T-helper 2 cell treated with Interferon-gamma antibody and Interleukin-4, amounts not matched to agents 5 μg/mL and 100 μg/mL, for 36 hours (primary cell): ENCODE measurements around the gene MSH5.
"Not testable (repeated sequence)": the region's sequence is repeated elsewhere in the genome, so short reads cannot be mapped to it uniquely, and the experiment has no call there.

Experiments
- DNase-seq: peaks from one replicate; pipeline ENCODE4 v3.0.0; 2021; ENCODE audit warnings: low spot score
- H3K27ac Mint-ChIP-seq: one replicate; pipeline ENCODE4 v1.8.0; 2021; ENCODE audit warnings: mild to moderate bottlenecking, mixed read lengths
- H3K27me3 Mint-ChIP-seq: one replicate; pipeline ENCODE4 v1.8.0; 2021; ENCODE audit warnings: low read depth, mixed read lengths
- H3K36me3 Mint-ChIP-seq: one replicate; pipeline ENCODE4 v1.8.0; 2021; ENCODE audit warnings: low read depth, mixed read lengths
- H3K4me1 Mint-ChIP-seq: one replicate; pipeline ENCODE4 v1.8.0; 2021; ENCODE audit warnings: low read depth, mixed read lengths
- H3K4me3 Mint-ChIP-seq: one replicate; pipeline ENCODE4 v1.8.0; 2022; ENCODE audit warnings: mild to moderate bottlenecking, moderate library complexity, mixed read lengths
- H3K9me3 Mint-ChIP-seq: one replicate; pipeline ENCODE4 v1.8.0; 2021; ENCODE audit warnings: mixed read lengths

MSH5 gene

DNA sequence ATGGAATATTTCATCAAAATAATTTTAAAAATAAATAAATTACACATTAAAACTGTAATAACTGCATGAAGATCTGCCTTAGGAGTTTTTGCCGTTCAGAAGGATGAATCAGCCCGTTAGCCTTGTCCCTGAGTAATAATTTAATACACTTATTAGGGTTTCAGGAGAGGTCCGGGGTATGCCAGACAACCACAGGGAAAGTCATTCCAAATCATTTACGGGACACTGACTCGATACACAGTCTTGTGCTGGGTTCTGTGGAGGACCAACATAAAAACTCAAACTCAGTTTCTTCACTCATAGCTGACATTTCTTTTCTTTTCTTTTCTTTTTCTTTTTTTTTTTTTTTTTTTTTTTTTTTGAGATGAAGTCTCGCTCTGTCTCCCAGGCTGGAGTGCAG is 33.9 kb upstream of the MSH5 start:
- Mint-ChIP-seq H3K4me1 (peaks cover 15% of the 10 kb centered on the region), H3K9me3 (no peaks in the 10 kb centered on the region), H3K27ac (no peak overlapping the region), H3K27me3 (peaks cover 2% of the 10 kb centered on the region), H3K4me3 (no peak overlapping the region), H3K36me3 (peaks cover 12% of the 10 kb centered on the region)
- DNase-seq, result no peak

DNA sequence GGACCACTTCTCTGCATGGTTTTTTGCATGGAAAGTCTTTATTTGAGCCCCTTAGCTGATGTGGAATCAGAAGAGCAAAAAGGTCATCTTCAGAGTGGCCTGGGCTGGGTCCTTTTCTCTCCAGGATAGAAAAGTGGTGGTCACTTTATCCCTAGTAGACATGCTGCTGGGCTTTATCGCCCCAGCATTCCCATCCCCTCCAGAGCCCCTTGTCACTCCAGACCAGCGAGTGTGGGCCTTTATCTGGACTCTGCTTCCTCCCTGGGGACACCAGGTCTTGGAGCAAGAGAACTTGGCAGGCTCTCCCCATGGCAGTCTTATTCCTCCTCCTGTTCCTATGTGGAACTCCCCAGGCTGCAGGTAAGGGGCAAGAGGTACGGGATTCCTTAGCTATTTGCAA is 33.2 kb upstream of the MSH5 start, which contains the start of gene LY6G6F:
Gene LY6G6F, plus strand, starts transcription at position 268 of the 400 bp plus-strand sequence. Its CDS starts 41 bp downstream, at position 309.
- no peak for DNase-seq
- H3K36me3 Mint-ChIP-seq, result peaks cover 7% of the 10 kb centered on the region

DNA sequence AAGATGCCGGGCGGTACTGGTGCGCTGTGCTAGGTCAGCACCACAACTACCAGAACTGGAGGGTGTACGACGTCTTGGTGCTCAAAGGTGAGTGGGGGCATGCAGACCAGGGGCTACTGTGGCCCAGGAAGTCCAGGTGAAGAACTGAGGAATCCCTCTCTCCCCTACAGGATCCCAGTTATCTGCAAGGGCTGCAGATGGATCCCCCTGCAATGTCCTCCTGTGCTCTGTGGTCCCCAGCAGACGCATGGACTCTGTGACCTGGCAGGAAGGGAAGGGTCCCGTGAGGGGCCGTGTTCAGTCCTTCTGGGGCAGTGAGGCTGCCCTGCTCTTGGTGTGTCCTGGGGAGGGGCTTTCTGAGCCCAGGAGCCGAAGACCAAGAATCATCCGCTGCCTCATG is 32.1 kb upstream of the MSH5 start:
- Mint-ChIP-seq H3K9me3 (no peaks in the 10 kb centered on the region), H3K36me3 (no peaks in the 10 kb centered on the region), H3K4me1 (peaks cover 16% of the 10 kb centered on the region), H3K27me3 (peaks cover 2% of the 10 kb centered on the region), H3K4me3 (no peak overlapping the region), H3K27ac (no peak overlapping the region)
- no peak for DNase-seq

More for the DNA sequence above, 33.2 kb upstream of the MSH5 start, which contains the start of gene LY6G6F:
- no peak within 1 kb of the TSS for H3K27ac Mint-ChIP-seq
- H3K27me3 Mint-ChIP-seq, result peaks cover 2% of the 10 kb centered on the region
- no peaks in the 10 kb centered on the region for H3K9me3 Mint-ChIP-seq
- no peak within 1 kb of the TSS for H3K4me3 Mint-ChIP-seq
- peaks cover 16% of the 10 kb centered on the region for H3K4me1 Mint-ChIP-seq

DNA sequence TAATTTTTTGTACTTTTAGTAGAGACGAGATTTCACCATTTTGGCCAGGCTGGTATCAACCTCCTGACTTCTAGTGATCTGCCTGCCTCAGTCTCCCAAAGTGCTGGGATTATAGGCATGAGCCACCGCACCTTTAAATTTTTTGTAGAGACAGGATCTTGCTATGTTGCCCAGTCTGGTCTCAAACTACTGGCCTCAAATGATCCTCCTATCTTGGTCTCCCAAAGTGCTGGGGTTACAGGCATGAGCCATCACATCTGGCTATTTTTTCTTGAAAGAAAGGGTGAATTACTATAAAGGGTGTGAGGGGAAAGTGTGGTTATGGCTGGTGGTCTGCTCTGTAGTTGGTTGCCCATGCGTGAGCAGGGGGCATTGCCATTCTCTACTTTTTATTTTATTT is 31.6 kb upstream of the MSH5 start:
- Mint-ChIP-seq H3K27ac (no peak overlapping the region), H3K36me3 (no peaks in the 10 kb centered on the region), H3K9me3 (no peaks in the 10 kb centered on the region), H3K4me3 (no peak overlapping the region), H3K4me1 (peaks cover 16% of the 10 kb centered on the region), H3K27me3 (peaks cover 3% of the 10 kb centered on the region)
- no peak for DNase-seq

DNA sequence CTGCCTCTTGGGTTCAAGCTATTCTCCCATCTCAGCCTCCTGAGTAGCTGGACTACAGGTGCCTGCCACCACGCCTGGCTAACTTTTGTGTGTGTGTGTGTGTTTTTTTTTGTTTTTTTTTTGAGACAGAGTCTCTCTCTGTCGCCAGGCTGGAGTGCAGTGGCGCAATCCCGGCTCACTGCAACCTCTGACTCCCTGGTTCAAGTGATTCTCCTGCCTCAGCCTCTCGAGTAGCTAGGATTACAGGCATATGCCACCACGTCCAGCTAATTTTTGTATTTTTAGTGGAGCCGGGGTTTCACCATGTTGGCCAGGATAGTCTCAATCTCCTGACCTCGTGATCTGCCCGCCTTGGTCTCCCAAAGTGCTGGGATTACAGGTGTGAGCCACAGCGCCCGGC is 30.6 kb upstream of the MSH5 start:
- not testable (repeated sequence) for H3K27me3 Mint-ChIP-seq, H3K36me3 Mint-ChIP-seq, H3K27ac Mint-ChIP-seq, H3K9me3 Mint-ChIP-seq, DNase-seq, H3K4me3 Mint-ChIP-seq
- H3K4me1 Mint-ChIP-seq, result peaks cover 16% of the 10 kb centered on the region

DNA sequence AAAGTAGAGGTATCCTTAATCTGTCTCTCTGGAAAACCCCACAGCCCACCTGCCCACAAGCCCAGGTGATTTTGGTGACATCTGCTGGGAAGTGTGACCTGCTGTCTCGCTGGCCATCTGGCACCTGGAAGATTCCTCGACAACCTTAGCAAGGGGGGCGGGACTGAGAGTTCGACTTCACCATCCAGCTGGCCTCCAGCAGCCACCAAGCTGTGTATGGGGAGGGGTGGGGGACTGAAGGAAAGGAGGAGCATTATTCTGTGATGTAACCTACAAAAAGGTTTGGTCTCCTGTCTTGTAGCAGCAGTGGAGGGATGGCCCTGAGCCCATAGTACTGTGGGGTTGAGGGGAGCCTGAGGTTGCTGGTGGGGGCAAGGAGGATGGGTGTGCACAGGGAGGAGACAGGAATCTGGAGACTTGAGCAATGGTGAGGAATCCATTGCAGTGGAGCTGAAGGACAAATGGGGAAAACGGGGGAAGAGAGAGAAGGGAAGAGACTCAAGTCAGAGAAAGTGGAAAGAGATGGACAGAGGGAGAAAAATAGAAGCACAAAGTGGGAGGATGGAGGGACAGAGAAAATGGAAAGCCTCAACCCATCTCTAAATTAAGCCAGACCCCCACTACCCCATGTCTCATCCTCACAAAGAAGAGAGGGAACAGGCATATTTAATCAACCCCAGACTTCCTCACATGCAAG is 29.1 kb upstream of the MSH5 start:
- no peak overlapping the region for H3K4me3 Mint-ChIP-seq
- H3K27ac Mint-ChIP-seq, result no peak overlapping the region
- DNase-seq, result no peak

DNA sequence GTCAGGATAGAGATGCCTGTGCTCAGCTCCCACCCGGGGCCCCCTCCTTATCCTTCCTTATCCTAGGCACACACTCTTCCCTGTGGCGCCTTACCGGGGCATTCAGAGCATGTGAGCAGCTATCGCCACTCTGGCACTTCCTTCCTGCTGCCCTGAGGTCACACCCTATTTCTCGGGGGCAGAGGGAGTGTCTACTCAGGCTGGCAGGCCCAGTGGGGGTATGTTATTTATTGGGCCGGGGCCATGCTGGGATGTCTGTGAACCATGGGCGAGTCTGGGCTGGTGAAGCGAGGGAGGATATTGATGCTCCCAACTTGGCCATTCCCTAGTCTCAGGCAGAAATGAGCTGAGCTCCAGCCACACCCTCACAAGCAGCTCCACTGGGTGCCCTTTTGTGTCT is 28.6 kb upstream of the MSH5 start:
- Mint-ChIP-seq H3K27me3 (peaks cover 10% of the 10 kb centered on the region), H3K27ac (no peak overlapping the region), H3K36me3 (no peaks in the 10 kb centered on the region), H3K4me1 (peaks cover 16% of the 10 kb centered on the region), H3K9me3 (no peaks in the 10 kb centered on the region), H3K4me3 (no peak overlapping the region)
- no peak for DNase-seq

More for the DNA sequence above, 29.1 kb upstream of the MSH5 start:
- no peaks in the 10 kb centered on the region for H3K36me3 Mint-ChIP-seq
- H3K9me3 Mint-ChIP-seq, result no peaks in the 10 kb centered on the region
- H3K4me1 Mint-ChIP-seq, result peaks cover 16% of the 10 kb centered on the region
- H3K27me3 Mint-ChIP-seq, result peaks cover 10% of the 10 kb centered on the region

DNA sequence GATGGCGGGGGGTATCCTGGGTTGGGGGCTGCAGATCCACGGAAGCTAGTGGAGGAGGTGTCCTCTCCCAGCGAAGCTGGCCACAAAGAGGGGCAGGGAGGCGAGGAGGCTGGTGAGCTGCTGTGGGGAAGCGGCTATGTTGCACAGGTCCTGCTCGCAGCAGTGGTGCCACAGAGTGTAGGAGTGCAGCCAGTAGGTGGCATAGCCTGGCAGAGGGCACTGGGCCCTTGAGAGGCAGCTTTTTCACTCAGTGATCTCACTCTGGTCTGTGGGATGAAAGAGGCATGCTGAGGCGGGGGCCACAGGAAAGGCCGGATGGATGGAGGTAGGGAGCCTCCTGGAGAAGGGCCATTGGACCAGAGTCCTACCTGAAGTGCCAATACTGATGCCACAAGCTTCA is 27.5 kb upstream of the MSH5 start:
- Mint-ChIP-seq H3K9me3 (no peaks in the 10 kb centered on the region), H3K27ac (no peak overlapping the region), H3K4me3 (no peak overlapping the region), H3K36me3 (no peaks in the 10 kb centered on the region), H3K27me3 (peaks cover 8% of the 10 kb centered on the region), H3K4me1 (peaks cover 16% of the 10 kb centered on the region)
- no peak for DNase-seq

DNA sequence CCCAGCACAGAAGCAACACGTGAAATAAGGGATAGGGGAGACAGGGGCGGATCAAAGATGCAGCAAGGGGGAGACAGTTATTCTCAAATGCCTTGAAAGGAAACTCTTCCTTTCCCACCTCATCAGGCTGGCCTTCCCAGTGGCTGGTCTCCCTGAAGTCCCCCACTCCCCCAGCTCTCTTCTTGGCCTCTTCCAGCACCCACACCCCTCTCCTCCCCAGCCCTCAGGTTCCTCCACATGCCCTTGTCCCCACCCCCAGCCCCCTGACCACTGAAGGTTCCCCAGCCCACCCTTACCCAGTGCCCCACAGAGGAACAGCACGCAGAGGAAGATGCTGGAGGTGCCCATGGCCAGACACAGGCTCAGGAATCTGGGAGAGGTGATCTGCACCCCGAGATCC is 26.3 kb upstream of the MSH5 start:
- Mint-ChIP-seq H3K36me3 (no peaks in the 10 kb centered on the region), H3K27me3 (peaks cover 8% of the 10 kb centered on the region), H3K4me1 (peaks cover 16% of the 10 kb centered on the region), H3K9me3 (no peaks in the 10 kb centered on the region), H3K4me3 (no peak overlapping the region), H3K27ac (no peak overlapping the region)
- no peak for DNase-seq

DNA sequence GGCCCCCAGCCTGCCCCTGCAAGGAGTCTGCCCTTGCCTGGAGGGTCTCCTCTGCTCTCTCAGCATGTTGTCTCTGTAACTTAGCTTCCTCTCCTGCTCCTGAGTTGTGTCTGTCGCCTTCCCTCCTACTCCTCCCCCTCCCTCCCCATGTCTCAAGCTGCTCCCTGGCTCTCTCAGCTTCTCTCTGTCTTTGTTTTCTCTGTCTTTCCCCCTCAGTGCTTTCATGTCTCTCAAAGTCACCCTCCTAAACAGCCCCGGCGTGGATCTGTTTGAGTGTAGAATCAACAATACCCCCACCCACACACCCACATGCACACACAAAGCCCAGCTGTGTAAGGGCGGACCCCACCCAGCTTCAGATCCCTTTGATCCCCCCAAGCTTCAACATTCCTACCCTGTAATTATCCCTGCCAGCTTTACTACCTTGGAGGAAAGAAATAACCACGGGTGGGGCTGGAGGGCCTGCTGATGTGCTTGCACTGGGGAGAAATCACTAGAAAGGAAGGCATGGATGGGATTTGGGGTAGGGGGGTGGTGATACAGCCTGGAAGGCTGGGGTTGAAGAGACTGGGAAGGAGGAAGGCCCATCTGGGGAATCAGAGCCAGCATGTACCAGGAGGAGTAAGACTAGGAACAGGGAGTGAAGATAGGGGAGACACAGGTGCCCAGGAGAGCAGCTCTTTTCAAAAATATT is 25.7 kb upstream of the MSH5 start:
- Mint-ChIP-seq H3K27me3 (peaks cover 8% of the 10 kb centered on the region), H3K4me3 (no peak overlapping the region), H3K36me3 (no peaks in the 10 kb centered on the region), H3K4me1 (peaks cover 19% of the 10 kb centered on the region), H3K27ac (no peak overlapping the region), H3K9me3 (no peaks in the 10 kb centered on the region)
- DNase-seq, result no peak

DNA sequence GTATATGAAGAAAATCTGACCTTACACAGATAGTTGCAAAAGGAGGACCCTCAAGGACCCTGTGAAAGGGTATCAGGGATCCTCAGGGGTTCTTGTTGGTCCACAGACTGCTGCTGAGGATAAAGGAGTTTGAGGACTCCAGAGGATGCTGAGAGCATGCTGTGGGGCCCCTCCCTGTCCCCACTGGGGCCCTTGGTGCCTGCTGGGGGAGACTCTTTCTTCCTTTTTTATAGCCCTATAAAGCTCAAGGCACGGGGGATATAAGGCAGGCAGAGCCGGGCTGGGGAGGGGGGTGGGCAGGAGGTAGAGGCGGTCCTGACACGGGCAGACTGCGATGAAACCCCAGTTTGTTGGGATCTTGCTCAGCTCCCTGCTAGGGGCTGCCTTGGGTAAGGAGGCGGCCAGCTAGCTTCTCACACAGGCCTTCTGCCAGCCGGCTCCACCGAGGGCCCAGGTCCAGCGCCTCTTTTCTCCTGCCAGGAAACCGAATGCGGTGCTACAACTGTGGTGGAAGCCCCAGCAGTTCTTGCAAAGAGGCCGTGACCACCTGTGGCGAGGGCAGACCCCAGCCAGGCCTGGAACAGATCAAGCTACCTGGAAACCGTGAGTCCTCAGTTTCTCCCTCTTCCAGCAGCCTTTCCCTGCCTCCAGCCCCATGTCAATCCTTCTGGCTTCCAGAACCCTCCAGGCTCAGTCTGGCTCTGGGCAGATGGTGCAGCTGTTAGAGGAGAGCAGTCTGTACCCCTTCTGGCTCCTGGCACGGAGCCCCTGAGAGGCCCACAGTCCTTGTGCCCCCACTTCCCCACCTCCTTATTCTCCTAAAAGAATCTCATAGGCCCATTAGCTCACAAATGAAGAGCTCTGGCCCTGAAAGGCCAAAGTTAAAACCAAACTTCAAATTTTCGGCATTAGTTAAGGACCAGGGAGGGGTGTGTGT is 24.5 kb upstream of the MSH5 start, which contains the start of gene LY6G6D:
Gene LY6G6D, plus strand, starts transcription at position 327 of the 937 bp plus-strand sequence. Its CDS starts 8 bp downstream, at position 335.
- Mint-ChIP-seq H3K9me3 (no peaks in the 10 kb centered on the region), H3K4me3 (no peak within 1 kb of the TSS), H3K27me3 (peaks cover 8% of the 10 kb centered on the region), H3K4me1 (peaks cover 19% of the 10 kb centered on the region), H3K27ac (no peak within 1 kb of the TSS), H3K36me3 (no peaks in the 10 kb centered on the region)
- DNase-seq, result no peak

DNA sequence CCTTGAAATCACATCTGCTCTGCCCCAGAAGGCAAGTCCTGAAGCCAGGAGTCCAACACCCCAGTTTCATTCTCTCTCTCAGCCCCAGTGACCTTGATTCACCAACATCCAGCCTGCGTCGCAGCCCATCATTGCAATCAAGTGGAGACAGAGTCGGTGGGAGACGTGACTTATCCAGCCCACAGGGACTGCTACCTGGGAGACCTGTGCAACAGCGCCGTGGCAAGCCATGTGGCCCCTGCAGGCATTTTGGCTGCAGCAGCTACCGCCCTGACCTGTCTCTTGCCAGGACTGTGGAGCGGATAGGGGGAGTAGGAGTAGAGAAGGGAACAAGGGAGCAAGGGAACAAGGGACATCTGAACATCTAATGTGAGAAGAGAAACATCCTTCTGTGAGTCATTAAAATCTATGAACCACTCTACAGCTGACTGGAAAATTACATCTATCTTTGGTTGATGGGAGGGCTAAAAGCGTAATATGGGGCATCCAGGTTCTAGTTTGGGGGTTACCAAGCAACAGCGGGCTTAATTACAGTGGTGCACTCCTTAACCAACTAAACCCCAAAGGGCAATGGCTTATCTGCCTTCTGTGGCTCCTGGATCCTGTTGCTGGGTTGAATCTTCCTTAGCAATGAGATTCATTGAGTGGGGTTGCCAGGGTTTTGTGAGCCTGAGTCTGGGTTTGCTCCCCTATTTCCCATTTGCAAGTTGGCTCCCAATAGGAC is 22.1 kb upstream of the MSH5 start:
- Mint-ChIP-seq H3K9me3 (no peaks in the 10 kb centered on the region), H3K27me3 (peaks cover 10% of the 10 kb centered on the region), H3K4me3 (no peak overlapping the region), H3K4me1 (peaks cover 5% of the 10 kb centered on the region), H3K36me3 (no peaks in the 10 kb centered on the region), H3K27ac (no peak overlapping the region)
- no peak for DNase-seq

DNA sequence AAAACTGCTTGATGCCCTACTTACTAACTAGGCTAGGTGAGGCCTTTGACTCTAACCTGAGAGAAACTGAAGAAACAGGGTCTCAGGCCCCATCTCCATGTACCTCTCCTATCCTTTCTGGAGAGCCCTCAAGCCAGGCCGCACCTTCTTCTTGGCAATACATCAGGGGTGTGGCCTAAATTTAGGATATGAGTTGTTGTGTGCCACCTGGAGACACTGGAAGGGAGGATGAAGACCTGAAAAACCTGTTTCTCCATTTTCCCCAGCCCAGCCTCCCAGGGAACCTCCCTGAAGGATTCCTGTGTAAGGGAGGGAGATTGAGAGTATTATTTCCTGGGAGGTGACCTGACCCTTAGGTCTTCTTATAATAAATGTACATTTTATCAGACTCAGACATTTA is 21.5 kb upstream of the MSH5 start:
- H3K36me3 Mint-ChIP-seq, result no peaks in the 10 kb centered on the region
- no peak overlapping the region for H3K4me3 Mint-ChIP-seq
- no peak for DNase-seq
- H3K9me3 Mint-ChIP-seq, result no peaks in the 10 kb centered on the region
- peaks cover 7% of the 10 kb centered on the region for H3K4me1 Mint-ChIP-seq
- H3K27me3 Mint-ChIP-seq, result peaks cover 9% of the 10 kb centered on the region
- no peak overlapping the region for H3K27ac Mint-ChIP-seq
